Hematopoietic multipotent progenitor cell treated with erythropoietin and hydrocortisone succinate and interleukin-3 and kit ligand, for 15 days (in vitro differentiated cells): ENCODE results near the gene TNKS2.
"Not testable (repeated sequence)": the region's sequence is repeated elsewhere in the genome, so short reads cannot be mapped to it uniquely, and the experiment has no call there.

Experiments
- DNase-seq: peaks from one replicate; pipeline ENCODE4 v3.0.0-alpha.2; 2015; ENCODE audit warnings: low spot score

TNKS2 gene

GRCh38 chr10:91865562-91866081, 67.4 kb downstream of the TNKS2 start:
- DNase-seq, result no peak

- DNase-seq, result no peak
These were observed 76.9 kb downstream of the TNKS2 start for GRCh38 chr10:91875156-91875555.

DNA sequence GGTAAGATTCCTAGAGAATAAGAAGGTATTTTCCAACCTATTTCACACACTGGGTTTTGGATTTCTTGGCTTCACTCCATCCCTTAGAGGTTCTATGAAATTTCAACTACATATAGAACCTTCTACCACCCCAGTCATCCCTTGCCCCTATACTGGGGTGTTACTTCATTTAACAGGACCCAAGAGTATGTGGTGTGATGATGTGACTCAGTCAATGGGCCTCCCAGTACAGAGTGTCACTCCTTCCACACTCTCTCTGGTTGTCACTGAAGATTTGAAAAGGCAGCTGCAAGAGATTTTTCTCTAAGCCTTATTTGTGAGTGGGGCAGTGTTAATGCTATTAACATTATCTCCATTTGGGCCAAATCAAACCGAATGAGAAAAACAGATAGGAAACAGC, 77.6 kb downstream of the TNKS2 start:
- no peak for DNase-seq

DNA sequence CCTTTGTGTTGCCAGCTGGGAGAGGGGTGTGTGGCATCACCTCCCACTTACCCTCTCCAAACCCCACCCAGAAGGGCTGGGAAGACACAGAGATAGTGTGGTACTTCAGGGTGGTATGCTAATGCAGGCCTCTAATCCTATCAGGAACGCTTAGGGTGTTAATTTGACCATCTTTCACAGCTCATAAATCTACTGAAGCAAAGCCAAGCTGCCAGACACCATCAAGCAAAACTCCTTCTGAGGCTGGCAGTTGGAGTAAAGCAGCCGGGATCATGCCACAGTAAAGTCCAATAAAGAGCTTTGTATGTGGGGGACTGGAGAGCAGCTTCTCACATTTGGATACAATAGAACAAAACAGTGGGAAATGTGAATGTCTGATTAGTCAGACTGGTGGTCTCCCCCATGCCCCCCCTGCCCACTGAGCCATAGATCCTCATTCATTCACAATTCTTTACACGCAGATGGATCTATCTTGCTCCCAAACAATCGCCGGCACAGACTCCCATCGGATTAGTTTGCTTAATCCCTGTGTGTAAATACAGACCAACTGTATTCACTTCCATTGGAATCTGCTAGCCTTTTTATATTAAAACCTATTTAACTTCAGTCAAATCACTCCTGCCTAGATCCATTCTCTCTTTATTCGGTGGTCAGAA, 81.4 kb downstream of the TNKS2 start:
- no peak for DNase-seq

- no peak for DNase-seq
These were observed 82.1 kb downstream of the TNKS2 start for GRCh38 chr10:91880310-91880709.

GRCh38 chr10:91883549-91884444, 85.6 kb downstream of the TNKS2 start:
- DNase-seq, result no peak

DNA sequence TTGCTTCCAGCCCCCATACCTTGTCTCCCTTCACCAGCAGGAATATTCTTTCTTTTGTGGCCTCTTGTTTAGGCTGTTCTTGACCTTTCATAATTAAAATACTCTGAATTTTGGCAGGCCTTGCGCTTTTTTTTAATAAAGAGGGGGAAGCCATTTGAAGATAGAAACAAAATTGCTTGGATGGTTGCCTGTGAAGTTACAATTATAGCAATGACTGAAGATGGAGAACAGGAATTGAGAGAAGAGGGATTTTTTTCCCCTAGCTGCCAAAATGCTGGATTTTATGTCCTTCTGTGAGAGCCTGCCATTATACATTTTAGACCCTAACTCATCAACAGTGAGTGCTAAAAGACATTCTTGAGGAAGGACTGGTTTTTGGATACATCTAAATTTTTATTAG, 86.3 kb downstream of the TNKS2 start:
- DNase-seq, result no peak

DNA sequence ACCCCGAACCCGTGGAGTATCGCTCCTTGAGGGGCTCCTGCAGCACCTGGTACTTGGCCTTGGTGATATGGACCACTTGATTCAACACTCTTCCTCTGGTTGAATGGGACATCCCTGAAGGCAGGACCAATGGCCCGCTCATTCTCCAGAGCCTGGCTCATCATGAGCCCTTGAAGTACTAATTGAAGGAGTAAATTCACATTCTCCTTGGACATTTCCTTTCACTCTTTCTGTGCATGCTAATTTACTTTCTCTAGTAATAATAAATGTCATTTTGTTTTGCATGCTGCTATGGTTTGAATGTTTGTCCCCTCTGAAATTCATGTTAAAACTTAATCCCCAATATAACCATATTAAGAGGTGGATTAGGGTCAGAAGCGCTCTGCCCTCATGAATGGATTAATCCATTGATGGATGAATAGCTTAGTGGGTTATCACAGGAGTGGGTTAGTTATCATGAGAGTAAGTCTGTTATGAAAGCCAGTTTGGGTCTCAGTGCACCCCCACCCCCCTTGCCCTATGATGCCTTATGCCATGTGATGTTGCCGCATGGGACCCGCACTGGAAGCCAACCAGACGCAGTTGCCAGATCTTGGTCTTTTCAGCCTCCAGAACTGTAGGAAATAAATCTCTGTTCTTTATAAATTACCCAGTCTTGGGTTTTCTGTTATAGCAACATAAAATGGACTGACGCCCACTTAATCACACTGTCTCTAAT, 87.3 kb downstream of the TNKS2 start:
- no peak for DNase-seq

DNA sequence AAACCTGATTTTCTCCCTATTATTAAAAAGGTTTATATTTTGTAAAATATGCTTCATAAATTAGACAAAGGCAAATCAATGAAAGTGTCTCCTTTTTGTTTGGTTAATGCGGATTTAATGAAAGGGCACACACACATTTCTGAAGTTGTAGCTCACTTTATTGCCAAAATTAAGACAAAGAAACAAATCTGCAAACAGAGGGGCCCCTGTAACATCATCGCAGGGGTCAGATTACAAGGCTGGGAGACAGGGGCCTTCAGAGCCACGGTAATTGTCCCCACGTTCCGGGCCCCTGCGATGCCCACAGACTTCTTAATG, 88.7 kb downstream of the TNKS2 start:
- DNase-seq, result no peak

- no peak for DNase-seq
These were observed 89.2 kb downstream of the TNKS2 start for GRCh38 chr10:91887272-91888076.

GRCh38 chr10:91891125-91892001, 93.1 kb downstream of the TNKS2 start:
- no peak for DNase-seq

GRCh38 chr10:91893051-91893450, 94.8 kb downstream of the TNKS2 start:
- no peak for DNase-seq

GRCh38 chr10:91894261-91894685, 96.0 kb downstream of the TNKS2 start:
- DNase-seq, result not testable (repeated sequence)

DNA sequence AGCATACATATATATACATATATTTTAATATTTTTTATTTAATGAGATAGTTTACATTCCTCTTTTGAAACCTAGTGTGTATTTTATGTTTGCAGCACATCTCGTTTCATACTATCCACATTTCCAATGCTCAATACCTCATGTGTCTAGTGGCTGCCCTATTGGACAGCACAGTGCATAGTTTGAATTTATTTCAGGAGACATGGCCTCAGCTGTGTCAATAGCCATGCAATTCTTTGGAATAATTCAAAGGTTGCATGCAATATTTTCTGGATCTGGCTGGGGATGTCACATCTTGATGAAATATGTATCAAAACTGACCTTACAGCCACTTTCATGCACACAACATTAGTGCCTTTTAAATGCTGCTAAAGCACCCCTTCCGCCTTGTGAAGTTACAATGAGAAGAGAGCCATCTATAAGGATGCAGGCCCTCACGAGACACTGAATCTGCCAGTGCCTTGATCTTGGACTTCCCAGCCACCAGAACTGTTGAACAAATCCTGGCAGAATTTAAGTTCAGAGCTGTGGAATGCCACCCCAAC, 98.1 kb downstream of the TNKS2 start:
- no peak for DNase-seq

DNA sequence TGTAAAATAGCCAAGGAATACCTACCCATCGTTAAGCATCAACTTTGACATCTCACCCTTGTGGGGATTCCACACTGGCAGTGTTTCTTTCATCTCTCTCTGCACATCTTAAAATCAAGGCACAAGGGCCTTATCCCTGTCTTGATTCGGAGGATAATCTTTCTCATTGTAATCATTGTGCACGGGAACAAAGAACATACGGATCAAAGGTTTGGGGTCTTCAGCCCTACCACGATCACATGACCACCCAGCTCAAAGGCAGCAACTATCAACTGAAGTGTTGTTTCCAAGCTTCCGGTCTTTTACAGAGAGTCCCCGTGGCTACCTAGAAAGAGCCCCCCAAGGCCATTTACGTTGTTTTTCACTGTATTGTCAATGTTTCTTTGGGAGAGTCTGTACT, 99.2 kb downstream of the TNKS2 start:
- DNase-seq, result no peak

GRCh38 chr10:91901784-91902677, 103.8 kb downstream of the TNKS2 start:
- peak; percentile 17 for DNase-seq

DNA sequence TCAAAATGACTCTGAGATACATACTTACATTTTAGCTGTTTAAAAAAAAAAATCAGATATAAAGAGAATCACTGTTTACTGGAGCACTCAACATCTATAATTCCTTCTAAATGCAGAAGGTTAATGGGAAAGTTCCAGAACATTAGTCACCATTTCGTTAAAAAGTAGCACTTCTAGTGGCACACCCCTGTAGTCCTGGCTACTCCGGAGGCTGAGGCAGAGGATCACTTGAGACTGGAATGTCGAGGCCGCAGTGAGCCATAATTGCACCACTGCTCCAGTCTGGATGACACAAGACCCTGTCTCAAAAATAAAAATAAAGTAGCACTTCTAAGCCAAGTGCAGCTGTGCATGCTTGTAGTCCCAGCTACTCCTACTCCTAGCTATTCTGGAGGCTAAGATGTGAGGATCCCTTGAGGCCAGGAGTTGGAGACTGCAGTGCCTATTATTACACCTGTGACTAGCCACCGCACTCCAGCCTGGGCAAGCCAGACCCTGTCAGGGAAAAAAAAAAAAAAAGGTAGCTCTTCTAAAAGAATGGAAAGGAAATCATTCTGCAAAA, 108.9 kb downstream of the TNKS2 start:
- DNase-seq, result no peak

- no peak for DNase-seq
These were observed 109.7 kb downstream of the TNKS2 start for GRCh38 chr10:91907914-91908336.
